ENCODE data around the gene CCDC137. TPM values are rescaled to one million over a fixed set of nuclear protein-coding genes. Genes with fewer than 3 reads are reported as not detected.

Gene CCDC137
- total RNA-seq, 2 donors from 2014 or later: 3.8 to 5.1 TPM

DNA sequence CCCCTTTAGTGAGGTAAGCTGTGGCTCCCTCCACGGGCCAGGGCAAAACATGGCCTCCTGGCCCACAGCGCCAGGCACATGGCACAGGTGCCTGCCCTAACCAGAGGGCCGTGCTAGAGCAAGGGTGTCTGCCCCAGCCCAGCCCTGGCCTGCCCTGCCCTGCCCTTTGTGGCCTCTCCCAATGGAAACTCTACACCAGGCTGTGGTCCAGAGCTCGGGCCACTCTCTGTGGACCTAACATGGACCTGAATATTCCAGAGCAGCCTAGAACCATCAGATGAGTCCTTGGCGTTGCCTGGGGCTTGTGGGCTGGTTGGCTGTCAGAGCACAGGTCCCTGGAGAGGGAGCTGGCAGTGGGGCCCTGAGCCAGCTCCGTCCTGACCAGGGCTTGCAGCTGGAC, 28.7 kb downstream of the CCDC137 start:
- H3K36me3 ChIP-seq: peaks cover 89% of the 10 kb centered on the region
- no peak for DNase-seq (ENCODE audit: low spot score)
- no peak overlapping the region for H3K4me3 ChIP-seq
- H3K9me3 ChIP-seq: no peaks in the 10 kb centered on the region
- no peaks in the 10 kb centered on the region for H3K27me3 ChIP-seq
- no peak for TF ChIP-seq CTCF (IDR thresholded peaks at IDR 0.05)
- H3K4me1 ChIP-seq: peaks cover 0 to 18% of the 10 kb centered on the region in 2 donors
- no peak overlapping the region for H3K27ac ChIP-seq

DNA sequence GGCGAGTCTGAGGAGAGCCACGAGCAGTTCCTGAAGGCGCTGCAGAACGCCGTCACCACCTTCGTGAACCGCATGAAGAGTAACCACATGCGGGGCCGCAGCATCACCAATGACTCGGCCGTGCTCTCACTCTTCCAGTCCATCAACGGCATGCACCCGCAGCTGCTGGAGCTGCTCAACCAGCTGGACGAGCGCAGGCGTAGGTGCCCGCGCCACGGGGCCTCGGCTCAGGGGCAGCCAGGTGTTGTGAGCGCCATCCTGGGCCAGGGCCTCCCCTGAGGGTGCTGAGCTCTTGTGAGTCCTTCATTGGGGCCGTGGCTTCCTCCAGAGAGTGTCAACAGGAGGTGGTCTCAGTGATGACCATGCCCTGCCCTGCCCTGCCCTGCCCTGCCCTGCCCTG, 29.3 kb downstream of the CCDC137 start:
- TF ChIP-seq CTCF (IDR thresholded peaks at IDR 0.05): no peak
- Histone ChIP-seq H3K4me1 (peaks cover 0 to 23% of the 10 kb centered on the region in 2 donors), H3K27ac (no peak overlapping the region), H3K4me3 (no peak overlapping the region), H3K36me3 (peaks cover 89% of the 10 kb centered on the region), H3K9me3 (no peaks in the 10 kb centered on the region), H3K27me3 (no peaks in the 10 kb centered on the region)
- DNase-seq (ENCODE audit: low spot score): no peak

GRCh38 chr17:81696218-81696941, 29.8 kb downstream of the CCDC137 start:
- Histone ChIP-seq H3K9me3 (no peaks in the 10 kb centered on the region), H3K4me3 (no peak overlapping the region), H3K27me3 (no peaks in the 10 kb centered on the region), H3K4me1 (peaks cover 0 to 29% of the 10 kb centered on the region in 2 donors), H3K36me3 (peaks cover 89% of the 10 kb centered on the region), H3K27ac (peak overlapping the region; percentile 71)
- no peak for TF ChIP-seq CTCF (IDR thresholded peaks at IDR 0.05)
- DNase-seq (ENCODE audit: low spot score): no peak

DNA sequence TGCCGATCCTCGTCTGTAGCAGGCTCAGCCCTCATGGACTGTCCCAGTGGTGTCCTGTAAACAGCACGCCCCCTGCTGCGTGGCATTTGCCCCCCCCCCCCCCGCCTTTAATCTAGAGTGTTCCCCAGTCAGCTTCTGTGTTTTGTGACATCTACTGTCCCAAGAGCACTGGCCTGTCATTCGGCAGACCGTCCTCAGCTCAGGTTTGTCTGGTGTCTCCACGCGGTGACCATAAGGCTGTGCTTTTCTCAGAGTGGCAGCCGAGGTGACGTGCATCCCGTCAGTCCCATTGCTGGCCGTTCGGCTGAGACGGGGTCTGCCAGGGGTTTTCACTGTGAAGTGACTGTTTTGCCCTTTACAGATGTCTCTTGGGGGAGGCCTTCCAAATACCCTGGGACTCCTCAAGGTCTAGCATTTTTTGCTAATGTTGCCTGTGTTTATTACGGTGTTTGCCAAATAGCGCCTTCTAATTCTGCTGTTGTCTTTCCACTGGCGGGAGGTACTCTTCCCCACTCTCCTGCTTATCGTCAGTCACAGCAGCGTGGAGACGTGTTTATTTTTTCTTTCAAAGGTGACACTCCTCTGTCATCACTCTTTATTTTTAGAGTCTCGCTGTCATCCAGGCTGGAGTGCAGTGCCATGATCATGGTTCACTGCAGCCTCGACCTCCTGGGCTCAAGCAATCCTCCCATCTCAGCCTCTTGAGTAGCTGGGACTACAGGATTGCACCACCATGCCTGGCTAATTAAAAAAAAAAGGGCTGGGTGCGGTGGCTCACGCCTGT, 30.9 kb downstream of the CCDC137 start:
- Histone ChIP-seq H3K27me3 (no peaks in the 10 kb centered on the region), H3K27ac (peak overlapping the region; percentile 71), H3K9me3 (no peaks in the 10 kb centered on the region), H3K4me1 (peaks cover 0 to 39% of the 10 kb centered on the region in 2 donors), H3K4me3 (no peak overlapping the region), H3K36me3 (peaks cover 84% of the 10 kb centered on the region)
- no peak for DNase-seq (ENCODE audit: low spot score)
- no peak for TF ChIP-seq CTCF (IDR thresholded peaks at IDR 0.05)

GRCh38 chr17:81700353-81701287, 34.1 kb downstream of the CCDC137 start:
- Histone ChIP-seq H3K4me3 (no peak overlapping the region), H3K4me1 (peaks cover 0 to 53% of the 10 kb centered on the region in 2 donors), H3K27me3 (no peaks in the 10 kb centered on the region), H3K9me3 (no peaks in the 10 kb centered on the region), H3K36me3 (peaks cover 65% of the 10 kb centered on the region), H3K27ac (no peak overlapping the region)
- TF ChIP-seq CTCF (IDR thresholded peaks at IDR 0.05): no peak
- no peak for DNase-seq (ENCODE audit: low spot score)

Data from right atrium auricular region (tissue), 2 donors.